Stimulated activated naive CD8-positive, alpha-beta T cell treated with anti-CD3 and anti-CD28 coated beads, Interleukin-15, Interleukin-2, amounts not matched to agents 100 ng/mL and 50 ng/mL, for 24 hours (primary cell): ENCODE data around the gene WDR47.
"Not testable (repeated sequence)": the region's sequence is repeated elsewhere in the genome, so short reads cannot be mapped to it uniquely, and the experiment has no call there.

Experiments
- H3K27ac Mint-ChIP-seq: one replicate; pipeline ENCODE4 v1.8.0; 2021; ENCODE audit warnings: mild to moderate bottlenecking, mixed read lengths
- H3K27me3 Mint-ChIP-seq: one replicate; pipeline ENCODE4 v1.8.0; 2021; ENCODE audit warnings: mixed read lengths
- H3K36me3 Mint-ChIP-seq: one replicate; pipeline ENCODE4 v1.8.0; 2021; ENCODE audit warnings: low read depth, mixed read lengths
- H3K4me1 Mint-ChIP-seq: one replicate; pipeline ENCODE4 v1.8.0; 2021; ENCODE audit warnings: low read depth, mixed read lengths
- H3K4me3 Mint-ChIP-seq: one replicate; pipeline ENCODE4 v1.8.0; 2021; ENCODE audit warnings: mild to moderate bottlenecking, mixed read lengths
- H3K9me3 Mint-ChIP-seq: one replicate; pipeline ENCODE4 v1.8.0; 2021; ENCODE audit warnings: mixed read lengths

WDR47 gene

GRCh38 chr1:109067883-109068282, 26.0 kb upstream of the WDR47 start:
- Mint-ChIP-seq H3K27me3 (no peaks in the 10 kb centered on the region), H3K36me3 (peaks cover 34% of the 10 kb centered on the region), H3K4me3 (no peak overlapping the region), H3K9me3 (no peaks in the 10 kb centered on the region), H3K4me1 (no peaks in the 10 kb centered on the region), H3K27ac (no peak overlapping the region)

GRCh38 chr1:109065137-109065536, 23.2 kb upstream of the WDR47 start:
- Mint-ChIP-seq H3K27ac (no peak overlapping the region), H3K27me3 (no peaks in the 10 kb centered on the region), H3K36me3 (peaks cover 25% of the 10 kb centered on the region), H3K9me3 (no peaks in the 10 kb centered on the region), H3K4me1 (no peaks in the 10 kb centered on the region), H3K4me3 (no peak overlapping the region)

GRCh38 chr1:109061183-109061582, 19.3 kb upstream of the WDR47 start:
- Mint-ChIP-seq H3K4me3 (no peak overlapping the region), H3K4me1 (no peaks in the 10 kb centered on the region), H3K9me3 (no peaks in the 10 kb centered on the region), H3K36me3 (peaks cover 15% of the 10 kb centered on the region), H3K27ac (no peak overlapping the region), H3K27me3 (no peaks in the 10 kb centered on the region)

- no peaks in the 10 kb centered on the region for H3K4me1 Mint-ChIP-seq
Measured at GRCh38 chr1:109060707-109061106, 18.8 kb upstream of the WDR47 start.

GRCh38 chr1:109059026-109059425, 17.1 kb upstream of the WDR47 start:
- Mint-ChIP-seq H3K9me3 (no peaks in the 10 kb centered on the region), H3K36me3 (peaks cover under 1% of the 10 kb centered on the region), H3K27me3 (no peaks in the 10 kb centered on the region), H3K4me3 (no peak overlapping the region), H3K27ac (no peak overlapping the region), H3K4me1 (no peaks in the 10 kb centered on the region)

More at GRCh38 chr1:109060707-109061106, 18.8 kb upstream of the WDR47 start:
- peaks cover 15% of the 10 kb centered on the region for H3K36me3 Mint-ChIP-seq
- no peaks in the 10 kb centered on the region for H3K27me3 Mint-ChIP-seq
- no peak overlapping the region for H3K4me3 Mint-ChIP-seq
- H3K9me3 Mint-ChIP-seq, result no peaks in the 10 kb centered on the region
- H3K27ac Mint-ChIP-seq, result no peak overlapping the region

GRCh38 chr1:109056064-109056463, 14.2 kb upstream of the WDR47 start:
- Mint-ChIP-seq H3K27me3 (no peaks in the 10 kb centered on the region), H3K4me1 (no peaks in the 10 kb centered on the region), H3K4me3 (no peak overlapping the region), H3K36me3 (no peaks in the 10 kb centered on the region), H3K9me3 (no peaks in the 10 kb centered on the region), H3K27ac (no peak overlapping the region)

GRCh38 chr1:109052145-109052544, 10.2 kb upstream of the WDR47 start:
- H3K9me3 Mint-ChIP-seq, H3K4me1 Mint-ChIP-seq, H3K27me3 Mint-ChIP-seq, H3K4me3 Mint-ChIP-seq, H3K27ac Mint-ChIP-seq, H3K36me3 Mint-ChIP-seq: not testable (repeated sequence)

- no peaks in the 10 kb centered on the region for H3K4me1 Mint-ChIP-seq
- no peak overlapping the region for H3K4me3 Mint-ChIP-seq
- H3K27ac Mint-ChIP-seq, result no peak overlapping the region
- H3K27me3 Mint-ChIP-seq, result peaks cover 2% of the 10 kb centered on the region
- H3K9me3 Mint-ChIP-seq, result no peaks in the 10 kb centered on the region
- no peaks in the 10 kb centered on the region for H3K36me3 Mint-ChIP-seq
Measured at GRCh38 chr1:109050228-109050995, 8.5 kb upstream of the WDR47 start.

- Mint-ChIP-seq H3K36me3 (no peaks in the 10 kb centered on the region), H3K27ac (no peak overlapping the region), H3K9me3 (no peaks in the 10 kb centered on the region), H3K4me3 (no peak overlapping the region), H3K27me3 (peaks cover 3% of the 10 kb centered on the region), H3K4me1 (no peaks in the 10 kb centered on the region)
Measured at GRCh38 chr1:109048335-109048734, 6.4 kb upstream of the WDR47 start.

GRCh38 chr1:109047339-109047738, 5.4 kb upstream of the WDR47 start:
- Mint-ChIP-seq H3K9me3 (no peaks in the 10 kb centered on the region), H3K36me3 (no peaks in the 10 kb centered on the region), H3K4me1 (peaks cover 3% of the 10 kb centered on the region), H3K27me3 (peaks cover 3% of the 10 kb centered on the region), H3K27ac (no peak overlapping the region), H3K4me3 (no peak overlapping the region)

GRCh38 chr1:109046671-109047070, 4.8 kb upstream of the WDR47 start:
- H3K27me3 Mint-ChIP-seq, result peaks cover 3% of the 10 kb centered on the region
- no peaks in the 10 kb centered on the region for H3K36me3 Mint-ChIP-seq
- no peaks in the 10 kb centered on the region for H3K9me3 Mint-ChIP-seq
- no peak overlapping the region for H3K27ac Mint-ChIP-seq
- no peak overlapping the region for H3K4me3 Mint-ChIP-seq
- peaks cover 4% of the 10 kb centered on the region for H3K4me1 Mint-ChIP-seq

GRCh38 chr1:109045595-109045994, 3.7 kb upstream of the WDR47 start:
- Mint-ChIP-seq H3K4me3 (no peak overlapping the region), H3K9me3 (no peaks in the 10 kb centered on the region), H3K36me3 (no peaks in the 10 kb centered on the region), H3K4me1 (peaks cover 9% of the 10 kb centered on the region), H3K27ac (no peak overlapping the region), H3K27me3 (peaks cover 3% of the 10 kb centered on the region)

- no peaks in the 10 kb centered on the region for H3K9me3 Mint-ChIP-seq
- H3K4me3 Mint-ChIP-seq, result peak overlapping the region; percentile 87
- peak overlapping the region; percentile 76 for H3K27ac Mint-ChIP-seq
- H3K36me3 Mint-ChIP-seq, result no peaks in the 10 kb centered on the region
- H3K27me3 Mint-ChIP-seq, result peaks cover 3% of the 10 kb centered on the region
- peaks cover 16% of the 10 kb centered on the region for H3K4me1 Mint-ChIP-seq
Measured at GRCh38 chr1:109040989-109041620, 797 bp downstream of the WDR47 start.

GRCh38 chr1:109040627-109040988, 1.3 kb downstream of the WDR47 start:
- H3K9me3 Mint-ChIP-seq, result no peaks in the 10 kb centered on the region
- peak overlapping the region; percentile 76 for H3K27ac Mint-ChIP-seq
- H3K27me3 Mint-ChIP-seq, result peaks cover 3% of the 10 kb centered on the region
- H3K4me1 Mint-ChIP-seq, result peaks cover 16% of the 10 kb centered on the region
- no peaks in the 10 kb centered on the region for H3K36me3 Mint-ChIP-seq
- H3K4me3 Mint-ChIP-seq, result peak overlapping the region; percentile 87

GRCh38 chr1:109034382-109034781, 7.5 kb downstream of the WDR47 start:
- Mint-ChIP-seq H3K4me3 (no peak overlapping the region), H3K9me3 (no peaks in the 10 kb centered on the region), H3K36me3 (no peaks in the 10 kb centered on the region), H3K4me1 (no peaks in the 10 kb centered on the region), H3K27ac (no peak overlapping the region), H3K27me3 (no peaks in the 10 kb centered on the region)

GRCh38 chr1:109029493-109029892, 12.4 kb downstream of the WDR47 start:
- not testable (repeated sequence) for H3K36me3 Mint-ChIP-seq, H3K27me3 Mint-ChIP-seq, H3K4me3 Mint-ChIP-seq, H3K27ac Mint-ChIP-seq, H3K4me1 Mint-ChIP-seq, H3K9me3 Mint-ChIP-seq
